HG02571 (cell line): ENCODE results near the gene PPM1M.
"Not testable (repeated sequence)": the region's sequence is repeated elsewhere in the genome, so short reads cannot be mapped to it uniquely, and the experiment has no call there.

Source experiments
- ATAC-seq: cut with Tn5 transposase; IDR thresholded peaks from one replicate; pipeline ENCODE4 v1.9.1; 2021; ENCODE audit warnings: mild to moderate bottlenecking, moderate library complexity; ENCODE audit not compliant: unreplicated experiment

PPM1M gene

DNA sequence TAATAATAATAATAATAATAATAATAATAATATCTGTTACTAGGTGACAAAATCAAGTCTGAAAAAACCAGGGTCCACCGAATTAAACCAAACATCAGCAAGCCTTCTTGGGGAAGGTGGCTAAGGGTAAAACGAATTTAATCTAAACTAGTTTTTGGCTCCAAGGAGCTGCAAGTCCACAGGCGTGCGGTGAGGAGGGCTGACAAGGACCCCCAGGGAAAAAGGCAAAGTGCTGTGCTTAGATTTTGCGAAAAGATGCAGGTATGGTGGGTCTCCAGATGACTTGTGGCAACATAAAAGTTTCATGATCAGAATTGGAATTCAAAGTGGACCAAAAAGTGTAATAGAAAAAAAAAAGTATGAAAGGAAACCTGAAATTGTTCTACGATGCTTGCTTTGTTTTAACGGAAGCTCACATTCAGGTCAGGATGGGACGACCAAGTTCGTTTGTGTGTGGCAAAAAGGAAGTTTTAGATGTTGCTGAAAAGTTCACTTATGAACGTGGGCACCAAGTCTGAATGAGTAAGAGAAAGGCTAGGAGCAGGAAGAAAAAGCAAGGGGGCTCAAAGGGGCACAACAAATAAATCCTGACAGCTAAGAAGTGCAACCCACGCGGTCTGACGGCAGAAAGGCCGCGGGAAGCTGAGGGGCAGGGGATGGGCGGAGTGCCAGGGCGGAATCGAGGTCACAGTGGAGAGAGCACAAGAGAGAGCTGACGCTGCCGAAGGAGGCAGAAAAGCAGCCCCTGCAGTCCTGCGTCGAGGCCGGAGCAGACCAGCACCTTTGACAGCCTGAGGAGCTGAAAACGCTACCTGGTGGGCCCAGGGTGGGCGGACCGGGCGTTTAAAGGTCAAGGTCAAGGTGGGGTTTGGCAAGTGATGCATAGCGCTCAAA, 31.8 kb downstream of the PPM1M start:
- peak; percentile 26 for ATAC-seq

DNA sequence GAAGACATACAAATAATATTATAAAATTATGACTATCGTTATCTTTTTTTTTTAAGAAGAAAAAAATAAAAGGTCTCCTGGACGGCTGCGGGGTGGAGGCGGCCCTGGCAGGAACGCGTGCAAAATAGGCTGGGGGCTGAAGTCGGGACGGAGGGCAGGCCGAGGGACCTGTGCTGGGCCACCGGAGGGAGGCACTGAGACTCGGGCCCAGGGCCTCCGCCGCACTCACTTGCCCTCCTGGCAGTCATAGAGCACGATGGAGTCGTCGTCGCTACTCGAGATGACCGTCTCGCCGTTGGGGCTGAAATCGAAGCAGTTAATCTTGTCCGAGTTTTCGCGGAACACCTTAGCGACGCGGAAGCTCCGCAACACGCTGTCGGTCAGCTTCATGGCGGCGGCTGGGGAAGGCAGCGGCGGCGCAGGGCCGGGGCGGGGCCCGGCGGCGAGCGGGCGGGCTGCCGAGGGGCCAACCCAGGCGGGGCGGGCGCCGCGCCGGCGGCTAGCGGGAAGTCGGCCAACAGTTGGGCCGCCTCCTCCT, 32.5 kb downstream of the PPM1M start:
- ATAC-seq: peak; percentile 55

DNA sequence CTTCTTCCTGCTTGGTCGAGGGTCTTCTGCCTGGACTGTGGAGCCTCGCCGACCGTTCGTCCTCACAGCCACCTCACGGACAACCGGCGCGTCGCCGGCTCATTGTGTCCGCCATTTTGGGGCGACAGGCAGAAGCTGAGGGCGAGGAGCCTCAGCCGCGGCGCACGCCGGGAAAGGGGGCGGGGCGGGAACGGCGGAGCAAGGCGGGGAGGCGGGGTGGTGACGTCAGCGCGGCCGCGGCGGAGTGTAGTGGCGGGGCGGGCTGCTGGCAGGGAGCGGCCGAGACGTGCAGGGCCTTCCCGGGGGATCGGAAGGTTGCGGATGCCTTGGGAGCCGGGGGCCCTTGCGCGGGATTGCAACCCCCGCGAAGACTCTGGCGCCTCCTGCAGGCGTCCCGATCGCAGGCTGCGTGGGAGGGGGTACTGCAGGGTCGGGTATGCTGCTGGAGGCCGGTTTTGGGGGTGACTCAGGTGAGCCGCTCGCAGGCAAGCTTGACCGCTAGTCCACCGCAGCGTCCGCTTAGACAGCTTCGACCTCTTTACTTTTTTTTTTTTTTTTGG, 33.0 kb downstream of the PPM1M start, which contains the start of gene WDR82:
Gene WDR82 (minus strand): TSS at position 140 of the 560 bp plus-strand sequence. CDS start 288 bp downstream, outside the sequence.
- ATAC-seq: peak; percentile 86

DNA sequence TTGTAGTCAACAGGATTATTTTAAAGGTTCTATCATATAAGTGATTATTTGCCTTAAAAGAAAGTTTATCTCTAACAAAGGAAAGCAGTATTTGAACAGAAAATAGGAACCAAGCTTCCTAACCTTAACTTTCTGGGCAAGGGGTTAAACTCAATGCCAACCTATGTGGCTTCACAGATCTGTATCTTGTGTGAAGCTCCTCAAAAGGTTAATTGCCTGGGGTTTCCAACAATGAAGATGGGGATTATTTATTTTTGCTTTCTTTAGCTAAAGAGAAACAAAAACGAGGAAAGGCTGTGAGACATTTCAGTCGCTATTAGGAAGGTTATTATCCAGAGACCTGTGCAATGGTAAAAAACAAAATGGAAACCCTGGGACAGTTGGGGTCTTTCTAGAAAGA, 34.0 kb downstream of the PPM1M start:
- no peak for ATAC-seq

DNA sequence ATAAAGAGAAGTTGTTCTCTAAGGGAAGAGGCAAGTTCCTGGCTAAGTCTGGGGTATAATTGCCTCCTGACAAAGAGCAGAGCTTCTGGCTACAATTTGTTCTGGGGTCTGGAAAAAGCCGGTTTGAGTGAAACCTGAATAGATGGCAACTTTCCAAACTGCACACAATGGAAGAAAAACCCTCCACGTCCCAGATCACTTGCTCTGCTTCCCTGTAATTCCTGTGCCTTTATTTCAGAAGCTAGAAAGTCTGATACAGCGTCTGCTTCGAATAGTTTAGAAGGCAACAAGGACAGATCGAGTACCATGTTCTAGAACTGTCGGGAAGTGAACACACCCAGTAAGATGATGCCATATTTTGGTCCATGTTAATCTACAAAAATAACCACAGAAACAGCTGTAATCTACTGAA, 34.5 kb downstream of the PPM1M start:
- no peak for ATAC-seq

DNA sequence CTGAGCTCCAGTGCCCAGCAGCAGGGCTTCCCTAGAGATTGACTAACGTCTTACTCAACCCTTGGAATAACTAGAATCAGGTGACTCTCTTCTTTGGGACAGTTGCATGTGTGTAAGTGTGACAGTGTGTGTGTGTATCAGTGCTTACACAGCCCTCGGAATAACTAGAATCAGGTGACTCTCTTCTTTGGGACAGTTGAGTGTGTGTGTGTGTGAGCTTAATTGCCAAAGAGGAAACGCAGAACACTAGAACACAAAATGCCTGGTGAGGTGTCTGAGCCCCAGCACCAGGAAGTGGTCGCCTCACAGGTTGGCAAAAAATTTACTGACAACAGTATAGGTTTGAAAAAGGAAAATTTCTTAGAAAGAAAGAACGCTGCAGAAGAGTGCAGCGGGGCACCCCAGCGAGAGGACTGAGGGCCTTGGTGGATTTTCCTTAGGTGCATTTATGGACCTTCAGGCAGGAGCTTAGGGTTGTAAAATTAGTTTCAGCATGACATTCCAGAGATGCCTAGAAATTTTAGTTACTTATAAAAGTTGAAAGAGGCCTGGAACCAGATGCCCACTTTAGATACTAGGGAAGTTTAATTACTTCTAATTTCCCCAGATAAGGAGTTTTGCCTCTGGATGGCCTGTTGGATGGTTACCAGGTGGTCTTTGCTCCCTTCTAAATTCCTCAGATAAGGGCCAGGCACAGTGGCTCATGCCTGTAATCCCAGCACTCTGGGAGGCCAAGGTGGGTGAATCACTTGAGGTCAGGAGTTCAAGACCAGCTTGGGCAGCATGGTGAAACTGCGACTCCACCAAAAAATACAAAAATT, 36.6 kb downstream of the PPM1M start:
- ATAC-seq: no peak

DNA sequence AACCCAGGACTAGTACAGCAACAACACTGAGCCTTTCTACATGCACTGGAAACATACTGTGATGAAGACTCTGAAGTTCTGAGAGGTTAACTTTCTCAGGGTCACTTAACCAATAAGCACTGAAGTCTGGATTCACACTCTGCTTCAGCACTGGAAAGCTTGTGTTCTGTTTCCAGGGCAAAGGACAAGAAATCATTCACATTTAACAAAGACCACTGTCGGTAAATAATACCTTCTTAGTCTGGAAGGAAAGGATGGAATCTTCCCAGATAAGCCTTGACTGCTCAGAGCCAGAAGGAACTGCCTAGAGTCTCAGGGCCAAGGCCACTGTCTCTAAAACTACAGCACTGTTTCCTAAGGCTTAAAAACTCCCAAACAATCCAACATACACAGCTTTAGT, 37.7 kb downstream of the PPM1M start:
- ATAC-seq: no peak

DNA sequence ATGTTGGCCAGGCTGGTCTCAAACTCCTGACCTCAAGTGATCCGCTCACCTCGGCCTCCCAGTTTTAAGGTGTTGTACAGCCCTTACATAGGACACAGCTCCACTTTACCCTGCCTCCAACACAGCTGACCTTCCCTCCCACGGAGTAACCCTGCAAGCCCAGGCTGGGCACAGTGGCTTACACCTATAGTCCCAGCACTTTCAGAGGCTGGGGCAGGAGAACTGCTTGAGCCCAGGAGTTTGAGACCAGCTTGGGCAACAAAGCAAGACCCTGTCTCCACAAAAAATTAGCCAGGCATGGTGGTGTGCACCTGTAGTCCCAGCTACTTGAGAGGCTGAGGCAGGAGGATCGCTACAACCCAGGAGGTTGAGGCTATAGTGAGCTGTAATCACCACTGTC, 38.5 kb downstream of the PPM1M start:
- not testable (repeated sequence) for ATAC-seq

DNA sequence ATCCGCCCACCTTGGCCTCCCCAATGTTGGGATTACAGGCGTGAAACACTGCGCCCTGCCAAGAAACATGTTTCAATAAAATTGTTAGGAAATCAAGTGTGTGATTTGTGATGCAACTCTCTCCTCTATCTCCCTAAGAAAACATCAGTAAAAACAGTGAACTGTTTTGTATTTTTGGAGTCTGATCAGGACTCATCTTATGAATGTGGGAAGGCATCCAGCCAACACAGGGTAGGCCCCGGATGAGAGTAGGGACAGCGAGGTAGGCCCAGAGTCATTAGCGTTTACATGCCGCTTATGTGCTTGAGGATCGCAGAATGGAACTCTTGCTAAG, 41.2 kb downstream of the PPM1M start:
- ATAC-seq: no peak

DNA sequence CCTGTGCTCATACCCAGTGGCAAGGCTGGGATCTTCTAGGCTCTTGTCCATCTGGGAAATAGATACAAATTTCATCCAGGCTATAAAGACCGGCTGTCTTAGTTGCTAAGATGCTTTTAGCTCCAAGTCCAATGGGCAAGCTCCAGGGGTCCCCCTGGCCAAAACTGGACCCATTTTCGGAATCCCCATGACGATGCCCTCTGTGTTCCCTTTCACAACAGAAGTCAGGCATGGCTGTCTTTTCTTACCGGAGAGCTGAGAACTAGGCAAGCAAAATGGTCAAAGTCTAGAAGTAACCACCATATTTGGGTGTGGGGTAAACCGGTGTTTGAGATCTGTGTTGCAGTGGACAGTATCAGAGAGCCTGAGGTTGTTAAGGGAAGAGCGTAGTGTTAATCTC, 43.1 kb downstream of the PPM1M start:
- no peak for ATAC-seq

DNA sequence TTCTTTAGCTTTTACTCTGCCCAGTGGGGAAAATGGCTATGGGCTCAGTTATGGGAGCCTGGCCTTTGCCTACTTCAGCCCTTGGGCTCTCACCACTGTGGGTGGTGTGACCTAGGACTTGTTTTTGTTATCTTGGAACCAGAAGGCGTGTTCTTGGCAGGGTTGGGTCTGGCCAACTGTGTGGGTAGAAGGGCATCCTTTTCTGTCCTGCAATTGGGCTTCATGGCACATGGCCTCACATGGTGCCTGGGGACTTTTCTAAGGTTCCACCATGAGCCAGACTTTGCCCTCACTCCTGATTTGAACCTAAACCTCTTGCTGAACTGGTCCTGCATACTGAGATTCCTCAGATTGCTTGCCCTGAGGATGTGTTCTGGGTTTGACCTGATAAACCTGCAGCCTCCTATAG, 43.8 kb downstream of the PPM1M start:
- ATAC-seq: no peak

DNA sequence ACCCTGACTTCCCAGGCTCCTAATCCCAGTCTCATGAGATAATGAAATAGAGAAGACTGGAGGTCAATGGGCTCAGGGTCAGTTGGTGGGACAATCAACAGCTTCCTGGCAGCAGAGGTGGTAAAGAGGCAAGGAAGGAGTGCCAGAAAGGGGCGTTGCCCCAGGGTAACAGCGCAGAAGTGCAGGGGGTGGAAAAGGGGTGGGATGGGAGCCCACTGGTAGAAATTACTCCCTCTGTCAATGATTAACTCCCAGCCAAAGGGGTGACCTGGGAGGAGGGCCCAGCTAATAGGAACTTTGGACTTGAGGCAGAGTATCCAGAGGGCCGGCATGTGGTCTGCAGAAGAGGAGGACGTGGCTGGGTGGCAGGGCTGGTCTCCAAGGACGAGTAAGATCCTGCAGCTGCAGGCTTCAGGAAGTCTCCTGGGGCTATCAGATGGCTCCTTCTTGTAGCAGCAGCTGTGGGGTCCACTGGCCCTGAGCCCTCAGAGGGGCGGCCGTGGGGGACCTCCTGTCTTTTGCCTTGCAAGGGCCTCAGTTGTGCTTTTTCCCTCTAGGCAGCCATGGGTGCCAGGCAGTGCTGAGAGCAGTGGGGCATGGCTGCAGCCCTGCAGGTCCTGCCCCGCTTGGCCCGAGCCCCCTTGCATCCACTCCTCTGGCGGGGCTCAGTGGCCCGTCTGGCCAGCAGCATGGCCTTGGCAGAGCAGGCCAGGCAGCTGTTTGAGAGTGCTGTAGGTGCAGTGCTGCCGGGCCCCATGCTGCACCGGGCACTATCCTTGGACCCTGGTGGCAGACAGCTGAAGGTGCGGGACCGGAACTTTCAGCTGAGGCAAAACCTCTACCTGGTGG, 44.4 kb downstream of the PPM1M start:
- ATAC-seq: no peak

DNA sequence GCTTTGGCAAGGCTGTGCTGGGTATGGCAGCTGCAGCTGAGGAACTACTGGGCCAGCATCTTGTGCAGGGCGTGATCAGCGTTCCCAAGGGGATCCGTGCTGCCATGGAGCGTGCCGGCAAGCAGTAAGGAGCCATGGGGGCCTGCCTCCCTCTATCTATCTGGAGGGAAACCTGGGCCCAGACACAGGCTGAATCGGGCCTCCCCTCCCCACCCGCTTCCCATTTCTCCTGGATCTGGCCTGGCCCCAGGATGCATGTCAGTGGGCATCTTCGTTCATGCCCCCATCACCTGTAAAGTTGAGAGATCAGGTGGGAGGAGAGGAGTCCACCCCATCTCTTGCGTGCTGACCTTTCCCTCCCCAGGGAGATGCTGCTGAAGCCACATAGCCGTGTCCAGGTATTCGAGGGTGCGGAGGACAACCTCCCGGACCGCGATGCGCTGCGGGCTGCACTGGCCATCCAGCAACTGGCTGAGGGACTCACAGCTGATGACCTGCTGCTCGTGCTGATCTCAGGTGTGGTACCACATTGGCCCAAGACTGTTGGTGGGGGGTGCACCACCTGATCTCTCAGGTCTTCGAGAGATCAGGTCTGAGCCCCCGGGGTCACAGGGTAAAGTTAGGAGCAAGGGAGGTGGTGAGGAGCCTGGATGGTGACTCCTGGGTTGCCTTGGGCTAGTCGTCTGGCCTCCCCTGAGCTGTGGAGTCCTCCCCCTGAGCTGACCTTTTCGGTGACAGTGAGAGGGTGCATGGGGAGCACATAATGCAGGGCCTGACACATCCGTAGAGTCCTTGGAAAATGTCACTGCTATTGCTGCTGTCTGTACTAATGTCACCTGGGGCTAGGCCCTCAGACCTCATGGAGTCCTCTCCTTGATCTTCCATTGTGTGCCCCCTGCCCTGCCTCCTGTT, 45.3 kb downstream of the PPM1M start:
- no peak for ATAC-seq

DNA sequence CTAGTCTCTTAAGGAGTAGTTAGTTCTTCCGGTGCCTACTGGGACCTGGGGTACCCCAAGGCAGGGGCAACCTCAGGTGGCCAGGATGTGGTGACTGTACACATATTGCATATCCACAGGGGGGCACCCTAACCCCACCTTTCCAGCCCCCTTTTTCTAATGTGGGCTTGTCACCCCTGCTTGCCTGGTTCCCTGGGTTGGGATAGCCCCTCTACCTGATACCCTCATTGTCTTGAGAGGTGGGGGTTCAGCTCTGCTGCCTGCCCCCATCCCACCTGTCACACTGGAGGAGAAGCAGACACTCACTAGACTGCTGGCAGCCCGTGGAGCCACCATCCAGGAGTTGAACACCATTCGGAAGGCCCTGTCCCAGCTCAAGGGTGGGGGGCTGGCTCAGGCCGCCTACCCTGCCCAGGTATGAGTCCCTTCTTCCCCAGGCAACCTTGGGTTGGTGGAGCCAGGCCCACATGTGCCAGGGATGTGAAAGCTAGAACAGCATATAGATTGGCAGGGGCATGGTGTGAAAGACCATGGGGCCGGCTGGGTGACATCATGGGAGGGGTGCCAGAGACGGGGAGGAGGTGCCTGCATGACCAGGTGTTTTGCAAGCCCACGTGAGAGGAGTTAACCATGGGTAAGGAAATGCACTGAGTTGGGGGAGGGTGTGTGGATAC, 46.1 kb downstream of the PPM1M start:
- ATAC-seq: no peak

DNA sequence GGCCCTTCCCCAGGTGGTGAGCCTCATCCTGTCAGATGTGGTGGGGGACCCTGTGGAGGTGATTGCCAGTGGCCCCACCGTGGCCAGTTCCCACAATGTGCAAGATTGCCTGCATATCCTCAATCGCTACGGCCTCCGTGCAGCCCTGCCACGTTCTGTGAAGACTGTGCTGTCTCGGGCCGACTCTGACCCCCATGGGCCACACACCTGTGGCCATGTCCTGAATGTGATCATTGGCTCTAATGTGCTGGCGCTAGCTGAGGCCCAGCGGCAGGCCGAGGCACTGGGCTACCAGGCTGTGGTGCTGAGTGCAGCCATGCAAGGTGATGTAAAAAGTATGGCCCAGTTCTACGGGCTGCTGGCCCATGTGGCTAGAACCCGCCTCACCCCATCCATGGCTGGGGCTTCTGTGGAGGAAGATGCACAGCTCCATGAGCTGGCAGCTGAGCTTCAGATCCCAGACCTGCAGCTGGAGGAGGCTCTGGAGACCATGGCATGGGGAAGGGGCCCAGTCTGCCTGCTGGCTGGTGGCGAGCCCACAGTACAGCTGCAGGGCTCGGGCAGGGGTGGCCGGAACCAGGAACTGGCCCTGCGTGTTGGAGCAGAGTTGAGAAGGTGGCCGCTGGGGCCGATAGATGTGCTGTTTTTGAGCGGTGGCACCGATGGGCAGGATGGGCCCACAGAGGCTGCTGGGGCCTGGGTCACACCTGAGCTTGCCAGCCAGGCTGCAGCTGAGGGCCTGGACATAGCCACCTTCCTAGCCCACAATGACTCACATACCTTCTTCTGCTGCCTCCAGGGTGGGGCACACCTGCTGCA, 46.9 kb downstream of the PPM1M start:
- no peak for ATAC-seq

DNA sequence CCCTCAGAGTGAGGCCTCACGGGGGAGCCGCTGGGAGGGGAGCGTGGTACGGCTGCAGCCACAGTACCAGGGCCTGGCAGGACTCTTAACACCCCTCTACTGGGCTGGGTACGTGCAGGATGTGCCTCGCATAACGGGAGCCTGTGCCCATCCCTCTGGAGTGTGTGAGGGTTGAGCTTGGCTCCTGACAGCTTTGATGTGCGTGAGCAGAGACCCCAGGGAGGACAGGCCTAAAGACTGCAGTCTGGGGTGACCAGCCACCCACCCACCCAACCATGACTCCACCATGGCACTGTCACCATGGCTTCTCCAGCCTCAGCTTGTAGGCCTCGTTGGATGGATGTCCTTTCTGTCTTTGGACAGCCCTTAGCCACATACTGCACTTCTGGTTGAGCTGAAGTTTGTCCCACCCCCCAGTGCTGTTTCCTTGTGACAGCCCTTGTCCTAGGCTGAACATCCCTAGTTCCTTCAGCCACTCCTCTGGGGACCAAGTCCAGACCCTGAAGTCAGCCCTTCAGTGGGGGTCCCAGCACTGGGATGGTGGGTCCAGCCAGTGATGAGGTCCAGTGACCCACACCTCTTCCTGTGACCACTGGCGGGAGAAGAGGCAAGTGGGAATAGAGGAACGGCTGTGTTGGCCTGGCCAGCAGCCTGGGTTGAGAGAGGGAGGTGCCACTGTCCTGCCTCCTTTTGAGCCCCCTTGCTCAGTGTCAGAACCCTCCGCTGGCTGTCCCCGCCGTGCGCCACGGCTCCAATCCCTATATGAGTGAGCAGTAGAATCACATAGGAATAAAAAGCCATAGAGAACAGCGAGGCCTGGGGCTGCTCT, 48.1 kb downstream of the PPM1M start:
- ATAC-seq: no peak
